Hepatocyte (in vitro differentiated cells): Measurements from ENCODE around the gene FOXL2NB.

Source experiments
- CTCF ChIP-seq: fragments of 200-600 bp; sonication (generic); IDR thresholded peaks from 2 replicates; pipeline ENCODE4 v1.5.1; 2016; ENCODE audit warnings: antibody characterized with exemption, mild to moderate bottlenecking; ENCODE audit not compliant: poor library complexity
- EZH2 ChIP-seq: fragments of 200-600 bp; sonication (generic); IDR thresholded peaks from 2 replicates; pipeline ENCODE4 v1.6.1; 2016; ENCODE audit warnings: antibody characterized with exemption, mild to moderate bottlenecking, borderline replicate concordance
- EZH2phosphoT487 ChIP-seq: fragments of 200-600 bp; sonication (generic); IDR thresholded peaks from one replicate; pipeline ENCODE4 v1.6.1; 2018; ENCODE audit warnings: antibody characterized with exemption, mild to moderate bottlenecking, low read depth, moderate library complexity; ENCODE audit not compliant: unreplicated experiment, severe bottlenecking

- TF ChIP-seq CTCF (no peak), EZH2 (no peak), EZH2phosphoT487 (no peak)
These were observed 3.7 kb downstream of the FOXL2NB start for GRCh38 chr3:138950701-138951100.
